GM19455 (cell line): Measurements from ENCODE around the gene DOCK6.

Experiments
- ATAC-seq: cut with Tn5 transposase; IDR thresholded peaks from one replicate; pipeline ENCODE4 v1.9.1; 2021; ENCODE audit not compliant: unreplicated experiment

DOCK6 gene

DNA sequence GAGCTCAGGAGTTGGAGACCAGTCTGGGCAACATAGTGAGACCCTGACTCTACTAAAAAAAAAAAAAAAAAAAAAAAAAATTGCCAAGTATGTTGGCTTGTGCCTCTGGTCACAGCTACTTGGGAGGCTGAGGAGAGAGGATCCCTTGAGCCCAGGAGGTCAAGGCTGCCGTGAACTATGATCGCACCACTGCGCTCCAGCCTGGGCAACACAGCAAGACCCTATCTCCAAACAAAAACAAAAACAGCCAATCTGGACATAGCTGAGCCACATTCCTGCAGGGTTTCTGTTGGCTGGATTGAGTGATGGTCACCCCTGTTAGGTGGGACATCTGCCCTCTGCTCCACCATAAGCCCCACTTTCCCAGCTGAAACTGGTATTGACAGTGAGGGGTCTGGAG is 36.5 kb downstream of the DOCK6 start:
- no peak for ATAC-seq

DNA sequence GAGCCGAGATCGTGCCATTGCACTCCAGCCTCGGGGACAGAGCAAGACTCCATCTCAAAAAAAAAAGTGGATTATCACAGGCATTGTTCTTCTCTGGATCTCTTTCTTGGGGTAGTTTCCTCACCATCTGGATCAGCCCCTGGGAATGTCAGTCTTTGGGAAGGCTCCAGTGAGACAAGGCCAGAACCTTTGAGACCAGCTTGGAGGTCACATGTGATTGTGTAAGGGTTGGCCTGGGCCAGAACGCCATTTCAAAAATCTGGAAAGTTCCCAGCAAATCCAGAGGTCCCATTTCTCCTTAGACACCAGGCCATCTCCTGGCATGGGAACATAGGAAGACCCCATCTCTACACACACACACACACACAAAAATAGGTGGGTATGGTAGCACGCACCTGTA is 37.2 kb downstream of the DOCK6 start:
- ATAC-seq: no peak

DNA sequence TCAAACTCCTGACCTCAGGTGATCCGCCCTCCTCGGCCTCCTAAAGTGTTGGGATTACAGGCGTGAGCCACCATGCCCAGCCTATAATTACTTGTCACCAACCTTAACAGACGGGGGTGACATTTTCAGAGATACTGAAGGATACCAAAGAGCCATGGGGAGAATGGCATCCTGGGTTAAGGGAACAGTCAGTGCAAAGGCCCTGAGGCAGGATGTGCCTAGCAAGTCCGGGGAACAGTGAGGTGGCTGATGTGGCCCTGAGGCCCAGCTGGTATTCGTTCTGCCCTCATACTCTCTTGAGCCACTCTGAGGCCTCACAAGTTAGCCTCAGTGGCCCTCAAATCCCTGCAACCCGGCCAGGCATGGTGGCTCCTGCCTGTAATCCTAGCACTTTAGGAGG is 37.9 kb downstream of the DOCK6 start:
- no peak for ATAC-seq

DNA sequence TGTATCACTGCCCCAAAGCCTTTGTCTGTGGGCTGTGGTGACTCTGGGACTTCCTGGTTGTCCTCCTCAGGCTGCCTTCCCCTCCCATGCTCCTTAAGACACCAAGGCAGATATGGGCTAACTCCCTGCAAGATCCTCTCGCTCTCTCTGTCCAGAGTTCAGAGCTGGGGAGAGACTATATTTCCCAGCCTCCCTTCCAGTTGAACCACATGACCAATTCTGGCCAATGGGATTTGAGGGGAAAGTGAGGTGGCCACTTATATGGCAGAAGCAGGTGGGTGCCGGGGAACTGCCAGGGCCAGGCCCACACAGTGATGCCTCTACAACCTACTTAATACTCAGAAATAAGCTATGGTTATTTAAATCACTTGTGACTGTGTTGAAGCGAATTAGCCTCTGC is 39.1 kb downstream of the DOCK6 start:
- ATAC-seq: no peak

DNA sequence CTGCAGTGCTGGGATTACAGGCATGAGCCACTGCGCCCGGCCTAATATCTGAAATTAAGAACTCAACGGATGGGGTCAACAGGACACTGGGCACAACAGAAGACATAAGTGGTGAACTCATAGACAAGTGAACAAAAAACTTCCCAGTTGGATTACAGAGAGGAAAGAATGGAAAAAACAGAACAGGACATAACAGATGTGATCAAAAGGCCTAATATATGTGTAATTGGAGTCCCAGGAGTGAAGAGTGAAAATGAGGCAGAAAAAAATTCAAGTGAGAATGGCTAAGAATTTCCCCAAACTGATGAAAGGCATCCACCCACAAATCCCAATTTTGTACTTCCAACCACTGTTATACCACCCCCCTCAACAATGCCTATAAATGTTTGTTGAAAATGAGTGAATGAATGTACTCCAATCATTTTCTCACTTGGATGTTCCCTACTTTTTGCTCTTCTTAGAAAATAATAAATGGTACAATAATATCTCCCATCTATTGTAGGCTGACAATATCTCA is 41.2 kb downstream of the DOCK6 start:
- ATAC-seq: no peak

DNA sequence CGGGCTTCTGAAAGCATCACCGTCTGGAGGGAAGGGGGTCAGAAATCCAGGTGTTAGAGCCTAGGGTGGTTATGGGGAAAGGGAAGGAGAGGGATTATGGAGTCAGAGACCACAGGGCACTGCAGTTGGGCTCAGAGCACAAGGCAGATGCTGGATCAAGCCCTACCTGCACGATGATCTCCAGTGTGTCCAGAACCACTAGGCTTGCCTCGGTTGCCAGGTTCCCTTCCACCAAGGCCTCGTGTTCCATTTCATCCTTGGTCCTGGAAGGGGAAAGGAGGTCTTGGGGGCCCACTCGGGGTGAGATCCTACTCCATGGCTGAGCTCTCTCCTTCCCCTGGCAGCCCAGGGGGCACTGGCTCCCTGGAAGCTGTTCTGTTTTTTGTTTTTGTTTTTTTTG is 47.9 kb downstream of the DOCK6 start:
- no peak for ATAC-seq

DNA sequence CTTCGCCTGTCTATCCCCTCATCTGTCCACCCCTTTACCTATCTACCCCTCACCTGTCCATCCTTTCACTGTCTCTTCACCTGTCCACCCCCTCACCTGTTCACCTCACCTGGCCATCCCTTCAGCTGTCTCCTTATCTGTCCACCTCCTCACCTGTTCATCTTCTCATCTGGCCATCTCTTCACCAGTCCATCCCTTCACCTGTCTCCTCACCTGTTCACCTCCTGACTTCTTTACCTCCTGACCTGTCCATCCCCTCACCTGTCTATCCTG is 51.7 kb downstream of the DOCK6 start:
- no peak for ATAC-seq

DNA sequence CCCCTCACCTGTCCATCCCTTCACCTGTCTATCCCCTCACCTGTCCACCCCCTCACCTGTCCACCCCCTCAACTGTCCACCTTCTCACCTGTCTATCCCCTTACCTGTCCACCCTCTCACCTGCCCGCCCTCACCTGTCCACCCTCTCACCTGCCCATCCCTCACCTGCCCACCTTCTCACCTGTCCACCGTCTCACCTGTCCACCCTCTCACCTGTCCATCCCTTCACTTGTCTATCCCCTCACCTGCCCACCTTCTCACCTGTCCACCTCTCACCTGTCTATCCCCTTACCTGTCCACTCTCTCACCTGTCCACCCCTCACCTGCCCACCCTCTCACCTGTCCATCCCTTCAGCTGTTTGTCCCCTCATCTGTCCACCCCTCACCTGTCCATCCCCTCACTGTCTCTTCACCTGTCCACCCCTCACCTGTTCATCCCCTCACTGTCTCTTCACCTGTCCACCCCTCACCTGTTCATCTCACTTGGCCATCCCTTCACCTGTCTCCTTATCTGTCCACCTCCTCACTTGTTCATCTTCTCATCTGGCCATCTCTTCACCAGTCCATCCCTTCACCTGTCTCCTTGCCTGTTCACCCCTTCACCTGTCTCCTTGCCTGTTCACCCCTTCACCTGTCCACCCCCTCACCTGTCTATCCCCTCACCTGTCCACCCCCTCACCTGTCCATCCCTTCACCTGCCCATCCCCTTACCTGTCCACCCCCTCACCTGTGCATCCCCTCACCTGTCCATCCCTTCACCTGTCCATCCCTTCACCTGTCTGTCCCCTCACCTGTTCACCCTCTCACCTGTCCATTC is 52.3 kb downstream of the DOCK6 start:
- ATAC-seq: no peak

DNA sequence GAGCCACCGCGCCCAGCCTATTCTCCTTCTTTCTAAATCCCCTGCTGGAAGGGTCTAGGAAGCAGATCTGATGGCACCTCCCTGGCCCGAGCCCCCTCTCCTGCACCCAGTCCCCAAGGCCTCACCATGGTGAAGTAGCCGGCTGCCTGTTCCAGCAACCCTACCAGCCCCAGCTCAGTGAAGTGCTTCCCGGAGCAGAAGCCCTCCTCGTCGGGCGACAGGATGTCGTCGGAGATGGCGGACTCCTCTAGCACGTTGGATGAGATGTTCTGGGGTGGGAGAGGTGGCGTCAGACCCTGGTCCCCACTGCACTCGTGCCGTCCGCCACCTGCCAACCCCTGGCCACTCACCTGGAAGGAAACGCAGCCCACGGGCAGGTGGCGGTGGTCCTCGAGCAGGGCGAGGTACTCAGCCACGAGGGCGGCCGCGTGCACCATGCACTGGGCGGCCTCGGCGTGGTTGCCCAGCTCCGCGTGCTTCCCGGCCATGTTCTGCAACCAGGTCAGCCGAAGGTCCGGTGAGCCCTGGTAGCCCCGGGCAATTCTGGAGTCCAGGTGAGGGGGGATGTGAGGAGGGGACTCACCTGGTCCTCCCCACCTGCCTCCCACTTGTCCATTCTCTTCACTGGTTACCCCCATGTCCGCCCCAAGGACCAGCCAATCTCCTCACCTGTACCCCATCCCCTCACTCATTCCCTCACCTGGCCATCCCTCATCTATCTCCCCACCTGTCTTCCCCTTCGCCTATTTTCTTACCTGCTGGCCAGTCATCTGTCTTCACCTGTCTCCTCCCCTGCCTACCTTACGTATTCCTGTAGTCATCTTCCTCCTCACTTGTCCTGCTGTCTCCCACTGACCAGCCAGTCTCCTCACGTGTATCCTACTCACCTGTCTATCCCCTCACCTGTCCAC is 53.5 kb downstream of the DOCK6 start:
- no peak for ATAC-seq

DNA sequence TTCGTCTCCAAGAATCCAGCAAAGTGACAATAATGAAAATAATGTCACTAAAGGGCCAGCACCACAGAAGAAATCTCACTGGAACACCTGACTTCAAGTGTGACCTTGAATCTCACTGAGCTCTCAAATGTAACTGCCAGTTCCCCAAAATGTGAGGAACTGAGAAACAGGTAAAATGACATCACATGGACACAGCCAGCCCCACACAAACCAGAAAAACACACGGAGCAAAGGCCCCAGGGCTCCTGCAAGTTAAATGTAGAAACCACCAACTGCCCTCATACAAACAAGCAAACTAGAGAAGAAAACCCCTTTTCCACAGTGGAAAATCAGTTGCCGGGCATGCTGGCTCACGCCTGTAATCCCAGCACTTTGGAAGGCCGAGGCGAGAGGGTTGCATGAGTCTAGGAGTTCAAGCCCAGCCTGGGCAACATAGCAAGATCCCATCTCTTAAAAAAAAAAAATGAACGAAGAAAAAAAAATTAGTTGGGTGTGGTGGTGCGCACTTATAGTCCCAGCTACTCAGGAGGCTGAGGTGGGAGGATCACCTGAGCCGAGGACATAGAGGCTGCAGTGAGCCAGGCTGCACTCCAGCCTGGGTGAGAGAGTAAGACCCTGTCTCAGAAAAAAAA is 56.3 kb downstream of the DOCK6 start:
- no peak for ATAC-seq

DNA sequence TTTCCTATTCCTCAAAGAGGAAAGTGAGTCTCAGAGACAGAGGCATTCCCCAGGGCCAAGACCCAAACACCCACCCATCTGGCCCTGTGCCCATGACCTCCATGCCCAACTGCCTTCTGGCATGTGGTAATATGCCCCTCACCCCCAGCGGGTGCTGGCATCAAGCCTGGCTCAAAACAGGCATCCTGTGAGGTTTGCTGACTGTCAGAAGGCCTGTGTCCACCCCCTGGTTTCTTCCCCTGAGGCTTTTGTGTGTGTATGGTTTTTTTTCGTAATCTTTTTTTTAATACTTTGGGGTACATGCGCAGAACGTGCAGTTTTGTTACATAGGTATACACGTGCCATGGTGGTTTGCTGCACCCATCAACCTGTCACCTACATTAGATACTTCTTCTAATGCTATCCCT is 57.4 kb downstream of the DOCK6 start:
- no peak for ATAC-seq

DNA sequence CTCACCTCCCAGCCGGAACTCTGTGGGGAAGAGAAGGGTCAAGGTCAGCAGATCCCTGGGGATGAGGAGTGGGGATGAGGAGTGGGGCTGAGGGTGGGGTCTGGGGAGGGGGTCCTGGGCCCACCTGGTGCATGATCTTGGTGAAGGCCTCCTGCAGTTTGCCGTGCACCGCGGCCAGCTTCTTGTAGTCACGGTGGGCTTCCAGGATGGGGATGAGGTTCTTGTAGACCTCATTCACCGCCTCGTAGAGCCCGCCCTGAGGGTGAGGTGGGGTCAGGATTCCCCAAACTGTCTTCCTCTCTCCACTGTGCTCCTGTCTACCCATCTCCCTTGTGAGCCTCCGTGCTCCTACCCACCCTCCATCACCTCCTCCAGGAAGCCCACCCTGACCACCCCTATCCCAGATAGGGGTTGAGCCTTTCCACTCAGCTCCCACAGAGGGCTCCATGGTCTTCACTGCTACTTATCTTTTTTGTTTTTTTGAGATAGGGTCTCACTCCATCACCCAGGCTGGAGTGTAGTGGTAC is 58.2 kb downstream of the DOCK6 start:
- ATAC-seq: no peak

DNA sequence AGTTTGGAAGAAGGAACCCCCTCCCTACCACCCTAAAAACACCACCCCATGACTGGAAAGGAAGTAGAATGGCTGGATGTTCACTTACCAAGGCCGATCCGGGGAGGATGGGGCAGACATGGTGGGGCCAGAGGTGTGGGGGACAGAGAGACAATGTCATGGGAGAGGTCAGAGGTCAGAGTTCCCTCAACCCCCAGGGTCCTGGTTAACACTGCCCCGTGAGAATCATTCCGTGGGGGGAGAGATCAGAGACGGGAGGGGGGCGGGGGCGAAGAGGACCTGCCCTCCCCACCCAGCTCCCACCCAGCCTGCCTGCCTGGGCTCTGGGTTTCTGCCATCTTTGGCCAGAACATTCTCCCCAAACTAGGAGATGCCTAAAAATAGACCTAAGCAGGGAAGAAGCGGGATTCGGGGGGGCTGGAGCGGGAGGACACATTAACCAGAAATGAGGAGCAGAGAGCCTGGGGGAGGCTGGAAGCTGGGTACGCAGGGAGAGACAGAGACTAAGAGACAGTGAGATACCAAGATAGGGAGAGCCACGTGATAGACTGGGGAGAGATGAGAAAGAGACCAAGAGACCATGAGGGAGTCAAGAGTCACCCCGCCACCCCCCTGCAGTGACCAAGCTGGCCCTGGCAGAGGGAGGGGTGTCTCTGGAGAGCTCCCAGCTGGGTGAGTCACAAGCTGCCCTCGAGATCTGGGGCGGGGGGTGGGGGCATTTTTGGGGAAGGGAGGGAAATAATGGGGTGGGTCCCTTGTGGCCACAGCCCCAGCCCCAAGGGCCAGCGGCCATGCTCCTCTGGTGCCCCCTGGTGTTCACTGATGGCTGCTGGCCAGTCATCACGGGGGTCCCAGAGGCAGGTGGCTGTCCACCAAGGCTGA is 58.9 kb downstream of the DOCK6 start:
- ATAC-seq: no peak

DNA sequence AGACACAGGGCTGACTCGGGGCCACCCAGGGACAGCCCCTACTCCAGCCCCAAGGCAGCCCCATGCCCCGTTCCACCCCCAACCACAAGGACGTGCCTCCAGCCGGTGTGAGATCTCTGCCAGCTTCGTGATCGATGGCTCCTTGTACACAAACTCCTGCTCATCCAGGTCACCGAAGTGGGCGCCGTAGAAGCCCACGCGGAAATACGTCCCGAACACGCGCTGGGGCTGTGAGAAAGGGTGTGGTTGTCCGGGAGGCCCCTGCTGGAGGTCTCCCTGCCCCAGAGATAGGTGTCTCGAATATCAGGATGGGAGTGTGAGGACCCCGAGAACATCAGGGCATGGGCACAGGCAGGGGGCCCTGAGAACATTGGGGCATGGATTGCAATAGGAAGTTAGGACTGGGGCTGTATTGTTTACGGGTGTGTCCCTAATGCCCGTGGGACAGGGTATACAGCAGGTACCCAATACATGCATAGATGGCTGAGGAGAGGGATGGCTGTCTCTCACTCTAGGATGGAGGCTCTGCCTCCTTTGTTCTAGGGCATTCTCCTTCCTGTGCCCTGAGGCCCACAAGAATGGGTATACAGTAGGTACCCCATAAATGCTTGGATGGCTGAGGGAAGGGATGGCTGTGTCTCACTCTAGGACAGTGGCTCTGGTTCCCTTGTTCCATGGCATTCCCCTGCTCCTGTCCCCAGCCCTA is 59.7 kb downstream of the DOCK6 start:
- ATAC-seq: no peak

DNA sequence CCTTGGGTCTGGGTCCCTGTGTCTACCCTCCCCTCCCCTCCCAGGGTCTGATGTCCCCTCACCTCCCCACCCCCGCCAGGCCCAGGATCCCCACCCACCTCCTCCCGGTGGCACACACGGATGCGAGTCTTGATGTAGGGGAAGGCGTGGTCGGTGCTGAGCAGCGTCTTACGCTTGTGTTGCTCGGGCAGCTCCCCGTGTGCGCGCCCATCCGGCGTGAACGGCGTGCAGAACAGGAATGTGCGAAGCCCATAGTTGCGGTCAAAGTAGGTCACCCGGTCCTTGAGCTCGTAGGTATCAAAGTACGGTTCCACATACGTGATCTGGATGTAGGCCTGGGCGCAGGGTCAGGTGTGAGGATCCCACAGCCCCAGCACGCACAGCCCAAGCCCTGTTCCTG is 60.5 kb downstream of the DOCK6 start:
- no peak for ATAC-seq

DNA sequence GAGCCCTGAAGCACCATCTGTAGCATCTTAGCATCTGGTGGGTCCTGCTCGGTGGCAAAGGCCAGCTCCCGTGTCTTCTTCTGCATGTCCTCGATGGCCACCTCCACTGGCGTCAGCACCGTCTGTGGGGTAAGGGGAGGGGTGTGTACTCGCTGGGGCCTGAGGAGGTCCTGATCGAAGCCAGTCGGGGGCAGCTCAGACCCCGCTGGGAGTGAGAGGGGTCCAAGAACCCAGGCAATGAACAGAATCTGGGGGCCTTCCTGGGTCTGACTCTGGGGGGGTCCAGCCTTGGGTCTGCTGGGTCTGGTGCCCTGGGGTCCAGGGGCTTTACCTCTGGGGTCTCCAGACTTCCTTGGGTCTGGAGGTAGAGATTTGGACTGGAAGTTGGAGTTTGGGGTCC is 61.4 kb downstream of the DOCK6 start:
- no peak for ATAC-seq

DNA sequence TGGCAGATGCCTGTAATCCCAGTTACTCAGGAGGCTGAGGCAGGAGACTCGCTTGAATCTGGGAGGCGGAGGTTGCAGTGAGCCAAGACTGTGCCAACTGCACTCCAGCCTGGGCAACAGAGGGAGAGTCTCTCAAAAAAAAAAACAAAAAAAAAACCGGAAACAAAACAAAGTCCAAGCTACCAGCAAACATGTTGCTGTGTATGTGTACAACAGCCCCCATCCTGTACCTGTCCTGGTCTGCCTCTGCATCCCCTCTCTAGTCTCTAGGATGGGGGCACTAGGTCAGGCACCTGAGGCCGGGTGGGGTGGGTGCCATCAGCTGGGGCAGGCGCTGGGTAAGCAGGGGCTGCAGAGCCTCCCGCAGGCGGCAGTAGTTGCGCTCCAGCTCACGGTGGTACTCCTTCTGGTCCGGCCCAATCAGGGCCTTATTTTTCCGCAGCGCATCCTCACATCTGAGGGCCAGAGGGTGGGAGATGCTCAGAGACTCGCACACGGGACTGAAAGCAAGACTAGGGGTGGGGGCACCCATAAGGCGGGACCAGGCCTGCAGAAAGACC is 62.2 kb downstream of the DOCK6 start:
- no peak for ATAC-seq

DNA sequence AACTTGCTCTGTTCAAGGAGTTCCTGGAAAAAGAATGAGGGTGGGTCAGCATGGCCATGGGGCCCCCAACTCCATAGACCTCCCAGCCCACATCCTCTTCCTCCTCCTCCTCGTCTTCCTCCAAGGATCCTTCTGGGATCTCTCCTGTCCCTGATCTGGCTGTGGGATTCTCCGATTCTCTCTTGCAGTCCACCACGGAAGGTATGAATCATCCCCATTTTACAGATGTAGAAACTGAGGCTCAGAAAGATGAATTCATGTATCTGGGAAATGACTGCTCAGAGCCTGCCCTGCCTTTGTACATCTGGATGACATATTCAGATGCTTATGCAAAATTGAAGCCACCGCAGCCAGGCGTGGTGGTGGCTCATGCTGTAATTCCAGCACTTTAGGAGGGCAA is 62.8 kb downstream of the DOCK6 start:
- ATAC-seq: no peak

DNA sequence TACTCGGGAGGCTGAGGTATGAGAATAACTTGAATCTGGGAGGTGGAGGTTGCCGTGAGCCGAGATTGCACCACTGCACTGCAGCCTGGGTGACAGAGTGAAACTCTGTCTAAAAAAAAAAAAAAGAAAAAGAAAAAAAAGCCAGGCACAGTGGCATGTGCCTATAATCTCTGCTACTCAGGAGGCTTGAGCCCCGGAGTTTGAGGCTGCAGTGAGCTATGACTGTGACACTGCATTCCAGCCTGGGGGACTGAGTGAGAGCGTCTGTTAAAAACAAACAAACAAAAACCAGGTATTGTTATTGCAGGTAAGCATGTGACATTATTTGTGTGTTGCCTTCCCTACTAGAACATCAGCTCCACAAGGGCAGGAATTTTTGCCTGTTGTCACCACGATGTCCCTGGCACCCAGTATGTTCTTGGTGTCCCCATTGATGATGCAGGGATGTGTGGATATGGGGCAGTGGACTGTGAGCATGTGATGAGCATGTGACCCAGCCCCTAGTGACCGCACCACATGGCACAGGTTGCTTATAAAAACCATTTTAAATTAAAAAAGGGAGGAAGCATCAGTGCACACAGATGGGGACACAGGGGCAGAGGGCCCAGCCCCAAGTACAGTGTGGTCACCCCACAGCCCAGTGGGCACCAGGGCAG is 63.4 kb downstream of the DOCK6 start:
- no peak for ATAC-seq
